SH-SY5Y (cell line): ENCODE results near the gene COQ5.

Source experiments
- GATA2 ChIP-seq: IDR thresholded peaks from 2 replicates; pipeline ENCODE4 v1.6.1; 2011; ENCODE audit warnings: mild to moderate bottlenecking, low read depth, low read length
- GATA3 ChIP-seq: IDR thresholded peaks from 2 replicates; pipeline ENCODE4 v1.6.1; 2011; ENCODE audit warnings: low read depth, mild to moderate bottlenecking, low read length, moderate library complexity

DNA sequence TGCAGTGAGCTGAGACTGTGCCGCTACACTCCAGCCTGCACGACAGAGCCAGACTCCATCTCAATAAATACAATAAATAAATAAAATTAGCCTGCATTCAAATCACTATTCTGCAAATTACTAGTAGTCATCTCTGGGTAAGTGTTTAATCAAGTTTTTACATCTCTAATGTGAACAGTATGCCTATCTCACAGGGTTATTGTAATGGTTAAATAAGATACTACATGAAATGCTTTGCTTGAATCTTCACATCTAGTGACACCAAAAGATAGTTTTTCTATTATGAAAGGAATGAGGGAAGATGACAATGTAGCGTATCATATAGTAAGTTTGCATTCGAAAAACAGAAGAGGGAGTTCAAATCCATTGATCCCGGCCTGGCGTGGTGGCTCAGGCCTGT is 61.5 kb downstream of the COQ5 start:
- TF ChIP-seq GATA2 (no peak), GATA3 (no peak)
